Posterior cingulate gyrus (tissue), 11 donors: Measurements from ENCODE around the gene PRXL2B.
"Not testable (repeated sequence)": the region's sequence is repeated elsewhere in the genome, so short reads cannot be mapped to it uniquely, and the experiment has no call there.

Experiments
- DNase-seq, 10 donors: peaks; one replicate each; pipeline versions ENCODE4 v3.0.0 to v3.0.0-alpha.2; 2020 to 2021; ENCODE audit warnings: mixed read lengths in 3 of 10
- intact Hi-C: fragments of 100-400 bp; cut with DNase I; formaldehyde crosslinking; loops from one replicate; pipeline ENCODE4 v1.15.1; 2023

The PRXL2B gene

DNA sequence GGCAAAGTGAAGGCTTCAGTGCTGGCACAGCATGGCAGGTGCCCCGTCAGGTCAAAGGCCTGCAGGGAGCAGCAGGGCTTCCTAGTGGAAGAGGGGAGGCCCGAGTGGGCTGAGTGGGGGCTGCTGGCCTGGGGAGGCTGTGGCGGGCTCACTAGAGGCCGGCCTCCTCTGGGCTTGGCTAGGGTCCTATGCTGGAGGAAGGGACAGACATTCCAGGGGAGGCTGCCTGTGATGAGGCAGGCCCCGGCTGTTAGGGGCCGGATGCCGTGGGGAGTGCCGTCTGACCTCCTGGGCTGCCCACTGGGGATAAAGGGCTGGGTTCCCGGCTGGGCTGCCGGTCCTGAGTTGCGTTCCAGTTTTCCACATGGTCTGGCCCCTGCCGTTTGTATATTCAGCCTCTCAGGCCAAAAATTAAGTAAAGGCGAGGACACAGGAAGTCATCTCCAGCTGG, 21.1 kb downstream of the PRXL2B start:
- DNase-seq = peak in 5 of 10 donors; percentile 5 to 72 (median 59)
- intact Hi-C loops = no loop called here

DNA sequence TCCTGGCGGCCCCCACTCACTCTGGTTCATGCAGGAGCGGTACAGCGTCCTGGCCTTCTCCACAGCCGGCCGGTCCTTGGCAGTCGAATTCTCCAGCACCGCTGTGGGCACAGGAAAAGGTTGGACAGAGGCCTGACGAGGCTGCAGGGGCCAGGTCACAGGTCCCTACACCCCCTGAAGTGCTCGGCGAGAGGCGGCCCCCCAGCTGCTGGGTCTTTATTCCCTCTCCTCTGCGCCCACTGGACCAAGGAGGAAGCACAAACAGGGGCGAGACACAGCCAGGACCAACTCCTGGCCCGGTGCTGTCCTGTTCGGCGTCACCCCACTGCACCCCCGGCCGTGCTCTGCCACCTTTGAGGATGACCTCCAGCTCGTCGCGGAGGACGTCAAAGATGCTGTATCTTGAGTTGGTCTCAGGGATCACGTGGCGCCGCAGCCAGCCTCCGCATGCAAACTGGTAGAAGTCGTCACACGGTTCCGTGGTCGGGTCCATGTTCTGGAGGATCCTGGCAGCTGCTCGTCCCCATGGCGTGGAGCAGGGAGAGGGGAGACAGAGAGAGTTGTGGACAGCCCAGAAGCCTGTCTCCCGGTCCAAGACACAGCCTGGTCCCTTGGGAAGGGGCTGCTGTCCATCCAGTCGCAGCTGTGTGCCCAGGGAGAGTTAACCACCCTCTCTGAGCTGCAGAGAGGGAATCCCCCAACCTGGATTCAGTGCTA, 22.9 kb downstream of the PRXL2B start:
- DNase-seq = peak in 4 of 10 donors; percentile 8 to 73 (median 68)
- intact Hi-C loops = no loop called here

DNA sequence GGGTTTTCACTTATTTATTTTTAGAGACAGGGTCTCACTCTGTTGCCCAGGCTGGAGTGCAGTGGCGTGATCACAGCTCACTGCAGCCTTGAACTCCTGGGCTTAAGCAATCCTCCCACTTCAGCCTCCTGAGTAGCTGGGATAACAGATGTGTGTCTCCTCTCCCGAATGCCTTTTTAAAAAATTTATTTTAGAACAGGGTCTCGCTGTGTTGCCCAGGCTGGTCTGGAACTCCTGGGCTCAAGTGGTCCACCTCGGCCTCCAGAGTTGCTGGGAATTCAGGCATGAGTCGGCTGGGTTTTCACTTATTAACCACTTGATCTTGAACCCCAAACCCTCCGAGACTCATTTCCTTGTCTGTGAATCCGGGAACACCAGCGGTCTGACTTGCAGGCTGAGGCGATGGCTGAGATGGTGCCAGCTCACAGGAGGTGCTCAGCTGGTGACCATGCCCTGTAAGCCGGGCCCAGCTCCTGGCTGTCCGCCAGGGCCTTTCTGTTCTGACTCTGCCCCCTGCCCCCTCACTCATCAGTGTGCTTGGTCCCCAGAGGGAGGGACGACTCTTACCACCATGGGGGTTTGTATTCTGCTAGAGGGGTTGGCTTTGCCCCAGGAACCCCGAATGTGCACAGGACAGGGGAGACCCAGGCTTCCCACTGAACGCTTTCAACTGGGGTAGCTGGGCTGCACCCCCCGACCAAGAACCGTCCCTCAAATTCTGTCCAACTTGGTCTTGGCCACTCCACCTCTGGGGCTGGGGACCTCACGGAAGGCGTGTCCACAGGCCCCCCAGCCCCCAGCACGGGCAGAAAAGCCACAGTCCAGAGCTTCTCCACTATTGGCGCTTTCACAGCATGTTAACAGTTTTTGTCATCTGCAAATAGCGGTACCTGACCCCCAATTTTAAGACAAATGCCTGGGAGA, 23.7 kb downstream of the PRXL2B start:
- peak in 5 of 10 donors; percentile 23 to 87 (median 62) for DNase-seq
- intact Hi-C loops = no loop called here

DNA sequence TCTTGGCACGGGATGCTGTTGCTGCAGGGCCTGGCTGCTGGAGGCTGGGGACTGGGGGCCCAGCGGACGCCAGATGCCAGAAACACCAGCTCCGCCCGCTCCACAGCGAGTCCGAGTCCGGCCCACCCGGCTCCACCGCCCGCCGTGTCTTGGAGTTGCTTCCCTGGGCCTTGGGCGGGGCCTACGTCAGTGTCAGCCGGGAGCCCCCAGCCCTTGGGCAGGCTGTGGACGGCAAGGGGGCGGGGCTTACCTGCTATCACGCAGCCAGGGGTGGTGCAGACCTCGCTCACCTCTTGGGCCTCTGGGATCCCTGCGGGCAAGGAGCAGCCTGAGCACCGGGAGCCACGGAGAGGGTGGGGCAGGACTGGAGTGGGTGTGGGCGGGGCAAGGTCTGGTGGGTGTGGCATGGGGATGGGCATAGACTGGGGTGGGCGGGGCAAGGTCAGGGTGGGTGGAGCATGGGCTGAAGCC, 24.5 kb downstream of the PRXL2B start:
- intact Hi-C loops = no loop called here
- DNase-seq = peak in 5 of 10 donors; percentile 17 to 90 (median 73)

DNA sequence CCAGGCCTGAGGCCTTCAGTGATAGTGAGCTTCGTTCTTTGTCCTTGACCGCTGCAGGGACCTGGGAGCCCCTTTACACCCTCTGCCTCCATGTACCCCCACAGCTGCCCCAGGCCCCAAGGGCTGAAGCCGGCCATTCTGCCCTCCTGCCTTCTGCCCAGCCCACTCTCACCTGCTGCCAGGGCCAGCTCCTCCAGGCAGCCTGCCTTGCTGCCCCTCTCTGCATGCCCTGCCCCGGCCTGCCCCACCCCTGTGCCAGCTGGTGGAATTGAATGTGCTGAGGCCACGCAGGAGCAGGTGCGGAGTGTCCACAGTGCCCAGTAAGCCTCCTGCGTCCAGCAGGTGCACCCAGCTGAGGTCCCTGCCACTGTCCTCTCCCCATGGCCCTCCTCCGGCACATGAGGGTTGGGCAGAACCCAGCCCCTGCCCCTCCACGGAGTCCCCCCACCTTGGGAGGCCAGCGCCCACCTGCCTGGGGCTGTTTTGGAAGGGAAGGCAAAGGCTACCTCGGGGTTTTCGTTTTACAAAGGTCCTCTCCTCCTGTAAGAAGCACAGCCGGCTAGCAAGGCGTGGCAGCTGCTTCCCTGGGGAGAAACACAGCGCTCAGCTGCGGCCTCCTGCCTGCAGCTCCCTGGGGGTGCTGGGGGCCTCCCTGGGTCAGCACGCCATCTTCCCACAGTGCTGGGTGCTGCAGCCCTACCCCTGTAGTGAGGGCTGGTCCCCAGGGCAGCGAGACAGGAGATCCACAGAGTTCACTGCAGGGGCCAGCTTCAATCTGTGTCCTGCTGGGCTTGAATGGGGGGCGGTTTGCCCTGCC, 25.3 kb downstream of the PRXL2B start:
- DNase-seq = peak in 4 of 10 donors; percentile 4 to 80 (median 58)
- intact Hi-C loops = no loop called here

DNA sequence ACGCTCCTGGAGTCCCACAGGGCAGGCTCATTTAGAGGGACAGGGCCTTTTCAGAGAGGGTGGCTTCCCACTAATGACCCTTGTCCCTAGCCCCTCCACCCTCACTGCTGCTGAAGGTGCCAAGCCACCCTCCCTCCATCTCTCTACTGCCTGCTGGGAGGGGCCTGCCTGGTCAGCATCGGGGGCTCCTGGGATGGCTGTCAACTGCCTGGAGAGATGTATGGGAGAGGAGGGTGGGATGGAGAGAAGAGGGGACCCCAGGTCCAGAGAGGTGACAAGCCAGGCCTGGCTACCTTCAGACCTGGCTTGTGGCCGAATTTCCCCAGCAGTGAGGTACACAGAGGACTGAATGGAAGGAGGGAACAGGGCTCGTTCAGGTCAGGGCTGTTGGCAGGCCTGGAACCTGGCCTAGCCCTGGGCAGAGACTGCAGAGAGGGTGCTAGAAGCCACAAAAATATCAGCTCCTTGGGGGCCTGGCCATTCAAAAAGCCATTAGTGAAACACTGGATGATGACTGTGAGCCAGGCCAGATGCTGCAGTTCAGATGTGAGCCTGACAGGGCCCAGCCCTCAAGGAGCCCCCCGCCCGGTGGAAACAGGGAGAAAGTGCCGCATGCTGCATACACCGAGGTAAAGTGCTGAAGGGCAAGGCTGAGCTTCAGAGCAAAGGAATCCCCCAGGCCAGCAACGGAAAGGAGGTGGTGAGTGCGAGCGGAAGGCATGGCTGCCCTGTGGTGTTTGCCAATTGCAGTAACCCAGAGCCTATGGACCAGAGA, 26.2 kb downstream of the PRXL2B start:
- intact Hi-C loops = no loop called here
- peak in 2 of 10 donors; percentile 59 to 68 for DNase-seq

DNA sequence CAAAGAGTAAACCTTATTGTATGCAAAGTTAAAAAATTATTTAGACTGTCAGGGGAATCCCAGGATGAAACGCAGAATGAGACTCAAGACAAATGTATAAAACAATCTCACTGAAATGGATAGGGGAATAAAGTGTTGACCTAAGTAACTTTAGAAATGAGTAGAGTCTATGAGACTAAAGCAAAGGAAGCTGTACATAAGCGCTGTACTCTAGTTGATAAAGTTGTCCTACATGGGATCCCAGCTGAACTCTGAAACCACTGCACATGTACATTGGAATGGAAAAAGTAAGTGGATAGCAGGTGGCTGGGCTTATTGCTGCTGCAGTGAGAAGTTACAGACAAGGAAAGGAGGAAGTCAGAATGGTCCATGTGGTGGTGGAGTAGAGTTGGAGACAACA, 27.6 kb downstream of the PRXL2B start:
- intact Hi-C loops = no loop called here
- no peak for DNase-seq

DNA sequence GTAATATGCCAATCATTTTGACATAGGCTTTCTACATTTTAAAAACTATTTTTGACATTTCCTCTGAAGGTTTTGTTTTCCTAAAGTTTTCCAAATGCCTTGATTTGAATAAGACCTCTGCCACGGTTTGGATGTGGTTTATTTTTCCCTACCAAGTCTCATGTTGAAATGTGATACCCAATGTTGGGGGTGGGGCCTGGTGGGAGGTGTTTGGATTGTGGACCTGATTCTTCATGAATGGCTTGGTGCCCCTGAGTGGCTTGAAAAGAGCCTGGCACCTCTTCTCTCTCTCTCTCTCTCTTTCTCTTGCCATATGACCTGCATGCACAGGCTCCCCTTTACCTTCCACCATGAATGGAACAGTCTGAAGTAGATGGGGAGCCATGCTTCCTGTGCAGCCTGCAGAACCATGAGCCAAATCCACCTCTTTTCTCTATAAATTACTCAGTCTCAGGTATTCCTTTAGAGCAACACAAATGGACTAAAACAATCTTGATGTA, 31.4 kb downstream of the PRXL2B start:
- intact Hi-C loops = no loop called here
- peak in 1 of 10 donors; percentile 11 for DNase-seq

DNA sequence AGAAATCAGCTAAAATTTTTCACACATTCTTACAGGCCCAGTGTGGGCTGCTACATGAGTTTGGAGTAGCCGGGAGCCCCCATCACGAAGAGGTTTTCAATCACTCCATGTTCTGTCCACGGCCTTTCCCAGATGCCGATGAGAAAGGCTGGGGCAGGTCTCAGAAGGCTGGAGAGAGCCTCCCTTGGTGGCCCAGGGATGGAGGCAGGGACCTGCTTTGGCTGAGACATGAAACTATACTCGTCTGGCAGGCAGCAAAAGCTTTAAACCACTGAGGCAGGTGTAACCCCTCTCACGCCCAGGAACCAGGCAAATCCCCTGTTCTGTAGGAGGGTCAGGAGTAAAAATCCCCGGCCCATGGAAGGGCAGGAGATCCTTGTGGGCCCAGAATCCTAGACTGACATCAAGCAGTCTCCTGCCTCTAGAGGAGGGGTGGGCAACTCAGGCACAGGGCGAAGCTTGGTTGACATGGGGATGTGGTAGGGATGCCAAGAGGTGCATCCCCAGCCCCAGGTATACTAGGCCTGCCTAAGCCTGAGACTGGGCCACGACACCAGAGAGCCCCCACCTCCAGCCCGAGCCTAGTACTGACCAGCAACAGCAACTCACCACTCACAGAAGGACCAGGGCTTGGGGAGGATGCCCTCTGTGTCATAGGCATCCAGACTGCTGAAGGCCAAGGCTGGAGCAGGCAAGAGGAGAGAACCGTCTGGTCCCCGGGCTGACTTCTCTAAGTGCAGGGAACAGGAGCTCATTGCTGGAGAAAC, 37.2 kb downstream of the PRXL2B start:
- intact Hi-C loops = no loop called here
- DNase-seq = peak in 2 of 10 donors; percentile 61 to 66

DNA sequence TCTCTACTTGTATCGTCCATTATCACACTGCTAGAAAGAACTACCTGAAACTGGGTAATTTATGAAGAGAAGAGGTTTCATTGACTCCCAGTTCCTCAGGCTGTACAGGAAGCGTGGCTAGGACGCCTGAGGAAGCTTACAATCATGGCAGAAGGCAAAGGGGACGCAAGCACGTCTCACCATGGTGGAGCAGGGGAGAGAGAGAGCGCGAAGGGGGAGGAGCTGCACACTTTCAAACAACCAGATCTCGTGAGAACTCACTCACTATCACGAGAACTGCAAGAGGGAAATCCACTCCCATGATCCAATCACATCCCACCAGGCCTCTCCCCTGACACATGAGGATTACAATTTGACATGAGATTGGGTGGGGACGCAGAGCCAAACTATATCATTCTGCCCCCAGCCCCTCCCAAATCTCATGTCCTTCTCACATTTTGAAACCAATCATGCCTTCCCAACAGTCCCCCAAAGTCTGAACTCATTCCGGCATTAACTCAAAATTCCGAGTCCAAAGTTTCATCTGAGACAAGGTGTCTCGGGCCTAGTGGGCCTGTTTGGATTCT, 38.2 kb downstream of the PRXL2B start:
- intact Hi-C loops = no loop called here

DNA sequence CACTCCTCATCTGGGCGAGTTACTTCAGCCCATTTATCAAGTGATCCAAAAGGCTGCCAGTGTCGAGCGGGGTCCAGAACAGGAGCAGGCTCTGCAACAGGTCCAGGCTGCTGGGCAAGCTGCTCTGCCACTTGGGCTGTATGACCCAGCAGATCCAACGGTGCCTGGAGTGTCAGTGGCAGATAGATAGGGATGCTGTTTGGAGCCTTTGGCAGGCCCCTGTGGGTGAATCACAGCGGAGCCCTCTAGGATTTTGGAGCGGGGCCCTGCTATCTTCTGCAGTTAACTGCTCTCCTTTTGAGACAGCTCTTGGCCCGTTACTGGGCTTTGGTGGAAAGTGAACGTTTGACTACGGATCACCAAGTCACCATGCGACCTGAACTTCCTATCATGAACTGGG, 38.7 kb downstream of the PRXL2B start:
- peak in 1 of 10 donors; percentile 49 for DNase-seq
- intact Hi-C loops = no loop called here

More for the DNA sequence above, 38.2 kb downstream of the PRXL2B start:
- DNase-seq = peak in 1 of 10 donors; percentile 36

DNA sequence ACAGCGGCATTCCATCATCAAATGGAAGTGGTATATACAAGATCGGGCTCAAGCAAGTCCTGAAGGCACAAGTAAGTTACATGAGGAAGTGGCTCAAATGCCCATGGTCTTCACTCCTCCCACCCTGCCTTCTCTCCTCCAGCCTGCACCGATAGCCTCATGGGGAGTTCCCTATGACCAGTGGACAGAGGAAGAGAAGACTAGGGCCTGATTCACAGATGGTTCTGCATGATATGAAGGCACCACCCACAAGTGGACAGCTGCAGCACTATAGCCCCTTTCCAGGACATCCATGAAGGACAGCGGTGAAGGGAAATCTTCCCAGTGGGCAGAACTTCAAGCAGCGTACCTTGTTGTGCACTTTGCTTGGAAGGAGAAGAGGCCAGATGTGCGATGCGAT, 39.2 kb downstream of the PRXL2B start:
- intact Hi-C loops = not testable (repeated sequence)
- peak in 1 of 10 donors; percentile 43 for DNase-seq

DNA sequence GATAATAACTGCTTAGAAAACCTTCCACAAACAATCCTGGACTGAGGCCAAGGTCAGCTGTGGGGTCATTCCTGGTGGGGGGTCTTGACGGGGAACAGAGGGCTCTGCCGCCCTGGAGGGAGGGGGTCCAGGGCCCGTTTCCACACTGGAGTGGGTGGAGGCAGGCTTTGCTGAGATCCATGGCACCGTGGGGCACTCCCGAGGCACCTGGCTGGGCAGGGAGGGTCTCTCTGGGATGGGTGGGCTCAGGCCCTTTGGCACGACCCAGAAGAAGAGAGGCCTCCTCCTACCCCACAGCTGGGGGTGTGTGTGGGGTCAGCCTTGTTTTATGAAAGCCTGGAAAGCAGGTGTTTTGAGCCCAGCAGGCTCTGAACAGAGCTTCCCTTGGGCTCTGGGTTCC, 41.2 kb downstream of the PRXL2B start:
- intact Hi-C loops = no loop called here
- peak in 2 of 10 donors; percentile 2 to 47 for DNase-seq

DNA sequence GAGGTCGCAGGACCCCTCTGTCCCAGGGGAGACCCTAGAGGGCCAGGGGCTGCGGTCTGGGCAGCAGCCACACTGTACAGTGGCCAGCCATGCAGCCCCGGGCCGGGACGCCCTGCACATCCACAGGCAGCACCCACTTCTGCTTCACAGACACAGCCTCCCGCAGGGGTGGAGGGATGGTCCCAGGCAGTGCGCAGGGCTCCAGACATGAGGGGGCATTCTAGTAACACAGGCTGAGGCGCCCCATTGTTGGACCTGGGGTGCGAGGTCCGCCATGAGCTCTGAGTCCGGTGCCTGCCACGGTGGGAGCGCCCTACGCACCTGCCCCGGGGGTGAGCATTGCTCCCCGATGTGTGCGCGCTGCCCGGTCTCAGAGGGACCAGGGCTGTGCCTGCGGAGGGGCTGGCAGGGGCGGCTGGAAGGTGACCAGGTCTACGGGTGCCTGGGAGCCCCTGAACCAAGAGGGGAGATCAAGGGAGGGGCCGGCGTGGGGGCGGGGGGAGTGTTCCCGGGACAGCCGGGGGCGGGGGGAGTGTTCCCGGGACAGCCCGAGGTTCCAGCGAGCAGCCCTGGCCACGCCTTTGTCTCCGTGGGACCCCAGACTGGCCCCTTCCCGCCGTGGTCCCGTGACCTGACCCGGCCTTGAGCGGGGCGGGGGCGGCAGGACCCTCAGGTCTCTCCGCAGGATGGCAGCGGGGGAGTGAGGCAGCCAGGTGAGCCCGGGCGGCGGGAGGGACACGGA, 41.8 kb downstream of the PRXL2B start:
- peak in 2 of 10 donors; percentile 3 to 67 for DNase-seq
- intact Hi-C loops = no loop called here

DNA sequence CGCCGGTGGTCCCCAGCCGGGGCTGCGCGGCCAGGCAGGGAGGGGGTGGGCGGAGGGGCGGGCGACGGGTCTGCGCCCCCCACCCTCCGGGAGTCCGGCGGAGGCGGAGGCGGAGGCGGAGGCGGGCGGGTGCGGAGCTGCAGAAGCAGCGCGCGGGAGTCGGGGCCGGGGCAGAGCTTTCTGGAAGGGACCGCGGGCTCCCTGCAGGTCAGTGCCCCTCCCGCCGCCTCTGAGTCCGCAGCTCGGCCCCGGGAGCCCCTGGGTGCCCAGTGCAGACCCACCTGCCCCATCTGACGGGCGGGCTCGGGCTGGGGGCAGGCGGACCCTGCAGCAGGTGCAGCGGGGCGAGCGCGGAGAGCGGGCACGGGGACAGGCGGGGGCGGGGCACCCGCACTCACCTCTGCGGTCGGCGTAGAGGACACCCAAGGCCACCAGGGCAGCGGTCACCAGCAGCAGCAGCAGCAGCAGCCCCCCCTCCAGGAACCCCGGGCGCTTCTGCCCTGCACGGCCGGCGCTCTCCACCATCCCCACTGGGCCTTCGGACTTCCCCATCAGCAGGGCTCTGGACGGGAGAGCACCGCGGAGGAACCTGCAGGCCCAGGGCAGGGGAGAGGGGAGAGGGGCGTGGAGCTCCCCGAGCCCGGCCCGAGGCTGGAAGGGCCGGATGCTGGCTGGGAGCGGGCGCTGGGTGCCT, 42.5 kb downstream of the PRXL2B start:
- intact Hi-C loops = no loop called here
- peak in 3 of 10 donors; percentile 7 to 61 (median 21) for DNase-seq

DNA sequence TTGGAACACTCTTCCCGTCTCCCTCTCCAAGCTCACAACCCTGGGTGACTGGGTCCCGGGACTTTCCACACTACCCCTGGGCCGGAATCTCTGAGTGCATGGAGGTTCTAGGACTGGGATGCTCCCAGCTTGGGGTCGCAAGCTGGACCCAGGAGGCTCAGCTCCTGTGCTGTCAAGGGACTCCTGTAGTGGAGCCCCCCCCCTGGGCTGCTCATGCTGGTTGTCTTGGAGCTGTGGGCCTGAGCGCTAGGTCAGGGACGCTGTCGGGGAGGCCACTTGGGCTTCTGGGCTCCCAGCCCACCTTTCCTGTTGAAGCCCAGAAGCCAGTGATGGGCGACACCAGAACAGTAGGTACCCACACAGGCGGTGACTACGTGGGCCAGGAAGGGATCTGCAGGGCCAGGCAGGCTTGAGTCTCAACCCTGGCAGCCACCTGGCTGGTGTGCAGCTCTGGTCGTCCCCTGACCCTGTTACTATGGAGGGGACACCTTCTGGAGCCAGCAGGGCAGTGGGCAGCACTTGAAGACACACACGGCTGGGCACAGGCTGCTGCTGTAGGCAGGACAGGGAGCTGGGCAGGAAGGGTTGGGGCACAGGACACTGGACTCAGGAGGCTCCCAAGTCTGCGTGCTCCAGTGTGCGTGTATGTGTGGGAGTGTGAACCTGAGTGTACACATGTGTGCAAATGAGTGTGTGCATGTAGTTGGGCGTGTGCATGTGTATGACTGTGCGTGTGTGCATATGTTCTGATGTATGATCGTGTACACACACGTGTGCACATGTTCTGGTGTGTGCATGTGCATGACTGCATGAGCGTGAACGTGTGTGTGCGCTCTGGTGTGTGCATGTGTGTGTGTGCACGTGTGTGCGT, 43.3 kb downstream of the PRXL2B start:
- peak in 2 of 10 donors; percentile 4 to 62 for DNase-seq
- intact Hi-C loops = no loop called here
